HEK293 (cell line): Measurements from ENCODE around the gene BCOR.

Experiments used
- BCL11A ChIP-seq: fragments of 450-650 bp; formaldehyde crosslinking; IDR thresholded peaks from 2 replicates; pipeline ENCODE4 v1.5.1; 2016; ENCODE audit warnings: low read depth, missing biosample characterization, missing genetic modification characterization
- BCL6B ChIP-seq: fragments of 450-650 bp; formaldehyde crosslinking; IDR thresholded peaks from 2 replicates; pipeline ENCODE4 v1.5.1; 2017; ENCODE audit warnings: missing biosample characterization, missing genetic modification characterization
- GLIS1 ChIP-seq: fragments of 450-650 bp; formaldehyde crosslinking; IDR thresholded peaks from 2 replicates; pipeline ENCODE4 v1.5.1; 2016; ENCODE audit warnings: missing biosample characterization, missing genetic modification characterization
- HOXD13 ChIP-seq: sonication (generic); formaldehyde crosslinking; IDR thresholded peaks from 2 replicates; pipeline ENCODE4 v1.8.0; 2022; ENCODE audit warnings: missing genetic modification reagents, borderline replicate concordance
- IKZF3 ChIP-seq: fragments of 450-650 bp; IDR thresholded peaks from 2 replicates; pipeline ENCODE4 v1.5.0; 2018; ENCODE audit warnings: missing biosample characterization, mild to moderate bottlenecking, missing genetic modification characterization, moderate library complexity
- INSM2 ChIP-seq: fragments of 450-650 bp; formaldehyde crosslinking; IDR thresholded peaks from 2 replicates; pipeline ENCODE4 v1.5.1; 2016; ENCODE audit warnings: missing biosample characterization, missing genetic modification characterization
- KLF8 ChIP-seq: fragments of 450-650 bp; formaldehyde crosslinking; IDR thresholded peaks from 2 replicates; pipeline ENCODE4 v1.5.1; 2016; ENCODE audit warnings: missing biosample characterization, missing genetic modification characterization
- PRDM10 ChIP-seq: fragments of 450-650 bp; formaldehyde crosslinking; IDR thresholded peaks from 2 replicates; pipeline ENCODE4 v1.5.1; 2016; ENCODE audit warnings: missing biosample characterization, missing genetic modification characterization
- PRDM2 ChIP-seq: fragments of 450-650 bp; formaldehyde crosslinking; IDR thresholded peaks from 2 replicates; pipeline ENCODE4 v1.5.1; 2016; ENCODE audit warnings: missing biosample characterization, missing genetic modification characterization, borderline replicate concordance
- ZBTB44 ChIP-seq: fragments of 450-650 bp; IDR thresholded peaks from 2 replicates; pipeline ENCODE4 v1.5.1; 2018; ENCODE audit warnings: missing biosample characterization, mild to moderate bottlenecking, missing genetic modification characterization
- ZBTB7A ChIP-seq: fragments of 450-650 bp; formaldehyde crosslinking; IDR thresholded peaks from 2 replicates; pipeline ENCODE4 v1.5.1; 2016; ENCODE audit warnings: low read depth, missing biosample characterization, missing genetic modification characterization
- ZIC2 ChIP-seq: fragments of 450-650 bp; formaldehyde crosslinking; IDR thresholded peaks from 2 replicates; pipeline ENCODE4 v1.5.1; 2016; ENCODE audit warnings: missing biosample characterization, missing genetic modification characterization
- ZNF169 ChIP-seq: fragments of 450-650 bp; formaldehyde crosslinking; IDR thresholded peaks from 2 replicates; pipeline ENCODE4 v1.5.1; 2016; ENCODE audit warnings: missing biosample characterization, missing genetic modification characterization
- ZNF211 ChIP-seq: fragments of 450-650 bp; formaldehyde crosslinking; IDR thresholded peaks from 2 replicates; pipeline ENCODE4 v1.5.1; 2016; ENCODE audit warnings: low read depth, missing biosample characterization, missing genetic modification characterization
- ZNF223 ChIP-seq: fragments of 450-650 bp; formaldehyde crosslinking; IDR thresholded peaks from 2 replicates; pipeline ENCODE4 v1.5.1; 2016; ENCODE audit warnings: missing biosample characterization, missing genetic modification characterization
- ZNF391 ChIP-seq: fragments of 450-650 bp; formaldehyde crosslinking; IDR thresholded peaks from 2 replicates; pipeline ENCODE4 v1.5.1; 2016; ENCODE audit warnings: low read depth, missing biosample characterization, missing genetic modification characterization, borderline replicate concordance
- ZNF423 ChIP-seq: fragments of 450-650 bp; formaldehyde crosslinking; IDR thresholded peaks from 2 replicates; pipeline ENCODE4 v1.5.1; 2016; ENCODE audit warnings: missing biosample characterization, missing genetic modification characterization
- ZNF48 ChIP-seq: fragments of 450-650 bp; formaldehyde crosslinking; IDR thresholded peaks from 2 replicates; pipeline ENCODE4 v1.5.1; 2016; ENCODE audit warnings: missing biosample characterization, missing genetic modification characterization
- ZNF501 ChIP-seq: fragments of 450-650 bp; formaldehyde crosslinking; IDR thresholded peaks from 2 replicates; pipeline ENCODE4 v1.5.1; 2016; ENCODE audit warnings: missing biosample characterization, missing genetic modification characterization
- ZNF548 ChIP-seq: fragments of 450-650 bp; formaldehyde crosslinking; IDR thresholded peaks from 2 replicates; pipeline ENCODE4 v1.5.1; 2016; ENCODE audit warnings: missing biosample characterization, missing genetic modification characterization
- ZNF580 ChIP-seq: fragments of 450-650 bp; formaldehyde crosslinking; IDR thresholded peaks from 2 replicates; pipeline ENCODE4 v1.5.1; 2016; ENCODE audit warnings: missing biosample characterization, missing genetic modification characterization
- ZNF624 ChIP-seq: fragments of 450-650 bp; formaldehyde crosslinking; IDR thresholded peaks from 2 replicates; pipeline ENCODE4 v1.5.1; 2017; ENCODE audit warnings: missing biosample characterization, missing genetic modification characterization
- ZNF776 ChIP-seq: fragments of 450-650 bp; formaldehyde crosslinking; IDR thresholded peaks from 2 replicates; pipeline ENCODE4 v1.5.0; 2017; ENCODE audit warnings: missing biosample characterization, missing genetic modification characterization, borderline replicate concordance
- ZSCAN30 ChIP-seq: fragments of 450-650 bp; IDR thresholded peaks from 2 replicates; pipeline ENCODE4 v1.5.1; 2018; ENCODE audit warnings: missing biosample characterization, mild to moderate bottlenecking, missing genetic modification characterization, moderate library complexity

Gene BCOR

GRCh38 chrX:40099055-40099958 lies 1.5 kb upstream of the BCOR start (continued):
- TF ChIP-seq PRDM2 (tag by site-specific recombination) (no peak), ZNF501 (no peak), ZBTB7A (tag by site-specific recombination) (no peak), ZNF48 (tag by site-specific recombination) (no peak), ZNF776 (tag by site-specific recombination) (no peak), BCL6B (tag by site-specific recombination) (no peak), ZIC2 (tag by site-specific recombination) (0 out of 2 replicates have a peak, but pooled peaks have one; percentile 8), ZNF391 (no peak), HOXD13 (CRISPR knock-in tag) (no peak), ZBTB44 (no peak), ZNF624 (no peak), PRDM10 (tag by site-specific recombination) (peak; percentile 17; the same call in 1 of the 2 replicates), ZNF580 (no peak), KLF8 (tag by site-specific recombination) (no peak), GLIS1 (tag by site-specific recombination) (peak; percentile 36; the same call in 1 of the 2 replicates), ZNF169 (tag by site-specific recombination) (no peak), ZNF548 (tag by site-specific recombination) (no peak), ZNF423 (tag by site-specific recombination) (peak; percentile 49; the same call in 1 of the 2 replicates), IKZF3 (tag by site-specific recombination) (peak; percentile 9; the same call in 1 of the 2 replicates), ZNF223 (tag by site-specific recombination) (peak; percentile 74; the same call in 1 of the 2 replicates), ZNF211 (tag by site-specific recombination) (no peak), BCL11A (tag by site-specific recombination) (no peak), INSM2 (tag by site-specific recombination) (no peak), ZSCAN30 (tag by site-specific recombination) (no peak)
